Measurements from ENCODE around the gene MYL7. TPM values are rescaled to one million over a fixed set of nuclear protein-coding genes. Genes with fewer than 3 reads are reported as not detected.

MYL7 gene
- polyA plus RNA-seq, 1 of the 3 experiments (the other 2 are of a cell fraction) = not detected

GRCh38 chr7:44185729-44186128 is 44.6 kb upstream of the MYL7 start:
- H4K20me1 ChIP-seq (ENCODE audit: insufficient read depth) = no peaks in the 10 kb centered on the region
- H3K9ac ChIP-seq = 0 out of 2 replicates have a peak overlapping the region, but pooled peaks have one; percentile 34
- no peak overlapping the region for H2AFZ ChIP-seq (ENCODE audit: low read depth)
- DNase-seq = no peak
- CTCF ChIA-PET = interaction anchor here (1.8 to 3.7 kb wide), 2 partner anchors 11 to 113 kb away, joined by 6 to 29 read pairs; no protein-coding TSS in a partner anchor
- TF ChIP-seq GATA2 (CRISPR knock-in tag; IDR thresholded peaks at IDR 0.05) (no peak), MXI1 (IDR thresholded peaks at IDR 0.05; ENCODE audit: low read depth, low read length) (no peak)
- TF ChIP-seq, protein P1, sequence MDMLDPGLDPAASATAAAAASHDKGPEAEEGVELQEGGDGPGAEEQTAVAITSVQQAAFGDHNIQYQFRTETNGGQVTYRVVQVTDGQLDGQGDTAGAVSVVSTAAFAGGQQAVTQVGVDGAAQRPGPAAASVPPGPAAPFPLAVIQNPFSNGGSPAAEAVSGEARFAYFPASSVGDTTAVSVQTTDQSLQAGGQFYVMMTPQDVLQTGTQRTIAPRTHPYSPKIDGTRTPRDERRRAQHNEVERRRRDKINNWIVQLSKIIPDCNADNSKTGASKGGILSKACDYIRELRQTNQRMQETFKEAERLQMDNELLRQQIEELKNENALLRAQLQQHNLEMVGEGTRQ (IDR thresholded peaks at IDR 0.05; ENCODE audit: borderline replicate concordance, low read depth, low read length) = no peak
- 83% methylated on average over 5 of the region's 5 CpGs for WGBS (ENCODE audit: low lambda C conversion rate)
- POLR2A ChIA-PET = no interaction called here
- no peaks in the 10 kb centered on the region for H3K9me3 ChIP-seq
- H3K79me2 ChIP-seq (ENCODE audit: insufficient read depth) = no peaks in the 10 kb centered on the region
- no peaks in the 10 kb centered on the region for H3K27me3 ChIP-seq (ENCODE audit: insufficient read depth)
- no peaks in the 10 kb centered on the region for H3K36me3 ChIP-seq (replicated peaks in 1 of 2; ENCODE audit: control insufficient read depth in 1 of 2, insufficient read depth in 2 of 2, low read length in 1 of 2)
- peak overlapping the region in 1 of 2 experiments; percentile 62; a peak in 2 of 4 replicates for H3K27ac ChIP-seq (ENCODE audit: low read depth in 2 of 2, low read length in 1 of 2)
- H3K4me2 ChIP-seq = no peak overlapping the region
- no peaks in the 10 kb centered on the region for H3K9me2 ChIP-seq
- peaks cover 4% of the 10 kb centered on the region for H3F3A ChIP-seq (replicated peaks; ENCODE audit: insufficient read depth)
- H3K4me3 ChIP-seq (ENCODE audit: low read depth in 2 of 2, low read length in 1 of 2) = no peak overlapping the region
- H3K4me1 ChIP-seq (ENCODE audit: control insufficient read depth in 1 of 2, insufficient read depth in 2 of 2, low read depth in 1 of 2, low read length in 1 of 2) = peaks cover 0 to 11% of the 10 kb centered on the region in 2 experiments; a peak in 2 of 4 replicates

DNA sequence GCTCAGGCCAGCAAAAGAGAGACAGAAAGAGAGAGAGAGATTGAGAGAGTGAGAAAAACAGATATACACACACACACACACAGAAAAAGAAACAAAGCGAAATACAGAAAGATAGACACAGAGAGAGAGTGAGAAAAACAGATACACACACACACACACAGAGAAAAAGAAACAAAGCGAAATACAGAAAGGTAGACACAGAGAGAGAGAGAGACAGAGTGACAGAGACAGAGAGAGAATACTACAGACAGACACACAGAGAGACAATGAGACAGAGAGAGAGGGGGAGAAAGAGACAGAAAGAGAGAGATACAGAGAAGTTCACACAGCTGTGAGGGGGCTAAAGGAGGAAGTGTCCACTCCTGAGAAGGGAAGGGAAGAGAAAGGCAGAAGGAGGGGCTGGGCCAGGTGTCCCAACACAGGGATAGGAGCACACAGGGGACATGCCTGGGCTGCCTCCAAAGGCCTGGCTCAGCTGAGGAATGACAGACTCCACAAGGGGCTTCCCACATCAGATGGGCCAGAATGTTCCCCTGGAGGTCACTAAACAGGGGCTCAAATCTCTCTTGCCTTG is 43.8 kb upstream of the MYL7 start:
- no peaks in the 10 kb centered on the region for H3K9me3 ChIP-seq
- 69% methylated on average over 2 of the region's 2 CpGs for WGBS (ENCODE audit: low lambda C conversion rate)
- peak overlapping the region; percentile 61 for H2AFZ ChIP-seq (ENCODE audit: low read depth)
- ChIA-PET CTCF (interaction anchor here (1.8 to 3.7 kb wide), 2 partner anchors 12 to 113 kb away, joined by 6 to 29 read pairs; no protein-coding TSS in a partner anchor), POLR2A (no interaction called here)
- H3K36me3 ChIP-seq (replicated peaks in 1 of 2; ENCODE audit: control insufficient read depth in 1 of 2, insufficient read depth in 2 of 2, low read length in 1 of 2) = no peaks in the 10 kb centered on the region
- no peak for DNase-seq
- H3F3A ChIP-seq (replicated peaks; ENCODE audit: insufficient read depth) = peaks cover 4% of the 10 kb centered on the region
- H3K9me2 ChIP-seq = no peaks in the 10 kb centered on the region
- no peak overlapping the region for H3K4me3 ChIP-seq (ENCODE audit: low read depth in 2 of 2, low read length in 1 of 2)
- H3K4me2 ChIP-seq = peak overlapping the region; percentile 52
- no peaks in the 10 kb centered on the region for H3K27me3 ChIP-seq (ENCODE audit: insufficient read depth)
- no peaks in the 10 kb centered on the region for H3K79me2 ChIP-seq (ENCODE audit: insufficient read depth)
- no peaks in the 10 kb centered on the region for H4K20me1 ChIP-seq (ENCODE audit: insufficient read depth)
- peaks cover 0 to 11% of the 10 kb centered on the region in 2 experiments; a peak in 2 of 4 replicates for H3K4me1 ChIP-seq (ENCODE audit: control insufficient read depth in 1 of 2, insufficient read depth in 2 of 2, low read depth in 1 of 2, low read length in 1 of 2)
- peak overlapping the region; percentile 34; the same call in 1 of the 2 replicates for H3K9ac ChIP-seq
- peak overlapping the region in 1 of 2 experiments; percentile 62; a peak in 2 of 4 replicates for H3K27ac ChIP-seq (ENCODE audit: low read depth in 2 of 2, low read length in 1 of 2)
- TF ChIP-seq, protein P2, sequence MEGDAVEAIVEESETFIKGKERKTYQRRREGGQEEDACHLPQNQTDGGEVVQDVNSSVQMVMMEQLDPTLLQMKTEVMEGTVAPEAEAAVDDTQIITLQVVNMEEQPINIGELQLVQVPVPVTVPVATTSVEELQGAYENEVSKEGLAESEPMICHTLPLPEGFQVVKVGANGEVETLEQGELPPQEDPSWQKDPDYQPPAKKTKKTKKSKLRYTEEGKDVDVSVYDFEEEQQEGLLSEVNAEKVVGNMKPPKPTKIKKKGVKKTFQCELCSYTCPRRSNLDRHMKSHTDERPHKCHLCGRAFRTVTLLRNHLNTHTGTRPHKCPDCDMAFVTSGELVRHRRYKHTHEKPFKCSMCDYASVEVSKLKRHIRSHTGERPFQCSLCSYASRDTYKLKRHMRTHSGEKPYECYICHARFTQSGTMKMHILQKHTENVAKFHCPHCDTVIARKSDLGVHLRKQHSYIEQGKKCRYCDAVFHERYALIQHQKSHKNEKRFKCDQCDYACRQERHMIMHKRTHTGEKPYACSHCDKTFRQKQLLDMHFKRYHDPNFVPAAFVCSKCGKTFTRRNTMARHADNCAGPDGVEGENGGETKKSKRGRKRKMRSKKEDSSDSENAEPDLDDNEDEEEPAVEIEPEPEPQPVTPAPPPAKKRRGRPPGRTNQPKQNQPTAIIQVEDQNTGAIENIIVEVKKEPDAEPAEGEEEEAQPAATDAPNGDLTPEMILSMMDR (IDR thresholded peaks at IDR 0.05) = no peak
- TF ChIP-seq ELF1 (IDR thresholded peaks at IDR 0.05) (no peak), SIN3A (IDR thresholded peaks at IDR 0.05; ENCODE audit: borderline replicate concordance, low read depth, low read length) (no peak), CHD2 (IDR thresholded peaks at IDR 0.05; ENCODE audit: low read length, partially characterized antibody) (no peak), EZH2phosphoT487 (IDR thresholded peaks at IDR 0.05; ENCODE audit: borderline replicate concordance, low read depth) (no peak), FOSL2 (IDR thresholded peaks at IDR 0.05; ENCODE audit: borderline replicate concordance, low read depth) (no peak), POLR2AphosphoS5 (IDR thresholded peaks at IDR 0.05; ENCODE audit: low read depth, low read length) (no peak), YY1 (IDR thresholded peaks at IDR 0.05; ENCODE audit: low read depth) (no peak), USF1 (IDR thresholded peaks at IDR 0.05; ENCODE audit: borderline replicate concordance, low read depth) (no peak), RAD21 (IDR thresholded peaks at IDR 0.05; ENCODE audit: low read length) (no peak), MXI1 (IDR thresholded peaks at IDR 0.05; ENCODE audit: low read depth, low read length) (no peak), EP300 (IDR thresholded peaks at IDR 0.05; ENCODE audit: borderline replicate concordance in 1 of 2, low read depth in 1 of 2, low read length in 1 of 2) (no peak), ZBTB33 (IDR thresholded peaks at IDR 0.05; ENCODE audit: borderline replicate concordance, low read depth) (no peak), FOXM1 (IDR thresholded peaks at IDR 0.05; ENCODE audit: low read depth) (no peak), NFIC (IDR thresholded peaks at IDR 0.05; ENCODE audit: borderline replicate concordance) (no peak)
- TF ChIP-seq, protein P3, sequence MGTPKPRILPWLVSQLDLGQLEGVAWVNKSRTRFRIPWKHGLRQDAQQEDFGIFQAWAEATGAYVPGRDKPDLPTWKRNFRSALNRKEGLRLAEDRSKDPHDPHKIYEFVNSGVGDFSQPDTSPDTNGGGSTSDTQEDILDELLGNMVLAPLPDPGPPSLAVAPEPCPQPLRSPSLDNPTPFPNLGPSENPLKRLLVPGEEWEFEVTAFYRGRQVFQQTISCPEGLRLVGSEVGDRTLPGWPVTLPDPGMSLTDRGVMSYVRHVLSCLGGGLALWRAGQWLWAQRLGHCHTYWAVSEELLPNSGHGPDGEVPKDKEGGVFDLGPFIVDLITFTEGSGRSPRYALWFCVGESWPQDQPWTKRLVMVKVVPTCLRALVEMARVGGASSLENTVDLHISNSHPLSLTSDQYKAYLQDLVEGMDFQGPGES (IDR thresholded peaks at IDR 0.05; ENCODE audit: low read depth, low read length) = no peak
- TF ChIP-seq, protein P1 (IDR thresholded peaks at IDR 0.05; ENCODE audit: borderline replicate concordance, low read depth, low read length) = no peak
